Nephron progenitor cell (in vitro differentiated cells): ENCODE results near the gene PITPNC1.

Experiments
- DNase-seq: peaks from one replicate; pipeline ENCODE4 v3.0.0; 2021
- H3K27ac Mint-ChIP-seq: 2 replicates; pipeline ENCODE4 v1.8.0; 2021; ENCODE audit warnings: mild to moderate bottlenecking, moderate library complexity, mixed read lengths
- H3K27me3 Mint-ChIP-seq: 2 replicates; pipeline ENCODE4 v1.8.0; 2021; ENCODE audit warnings: mild to moderate bottlenecking, low read depth, mixed read lengths; ENCODE audit not compliant: poor library complexity
- H3K36me3 Mint-ChIP-seq: 2 replicates; pipeline ENCODE4 v1.8.0; 2021; ENCODE audit warnings: low read depth, mixed read lengths
- H3K4me1 Mint-ChIP-seq: 2 replicates; pipeline ENCODE4 v1.8.0; 2021; ENCODE audit warnings: mixed read lengths
- H3K4me3 Mint-ChIP-seq: 2 replicates; pipeline ENCODE4 v1.8.0; 2021; ENCODE audit warnings: mild to moderate bottlenecking, moderate library complexity, mixed read lengths
- H3K9me3 Mint-ChIP-seq: 2 replicates; pipeline ENCODE4 v1.8.0; 2021; ENCODE audit warnings: mild to moderate bottlenecking, moderate library complexity, mixed read lengths
- TF ChIP-seq, protein P1 (sequence below): fragments of 200-600 bp; sonication (generic); IDR thresholded peaks from 2 replicates; pipeline ENCODE4 v1.5.0; 2021; ENCODE audit warnings: antibody characterized with exemption

Gene PITPNC1

GRCh38 chr17:67366193-67367157 is 10.6 kb upstream of the PITPNC1 start, which contains the start of gene PSMD12:
Gene PSMD12, minus strand, starts transcription at chr17:67366577. Its CDS starts 58 bp downstream, at chr17:67366519.
- H3K4me1 Mint-ChIP-seq = peaks cover 30% of the 10 kb centered on the region
- TF ChIP-seq, protein P1, sequence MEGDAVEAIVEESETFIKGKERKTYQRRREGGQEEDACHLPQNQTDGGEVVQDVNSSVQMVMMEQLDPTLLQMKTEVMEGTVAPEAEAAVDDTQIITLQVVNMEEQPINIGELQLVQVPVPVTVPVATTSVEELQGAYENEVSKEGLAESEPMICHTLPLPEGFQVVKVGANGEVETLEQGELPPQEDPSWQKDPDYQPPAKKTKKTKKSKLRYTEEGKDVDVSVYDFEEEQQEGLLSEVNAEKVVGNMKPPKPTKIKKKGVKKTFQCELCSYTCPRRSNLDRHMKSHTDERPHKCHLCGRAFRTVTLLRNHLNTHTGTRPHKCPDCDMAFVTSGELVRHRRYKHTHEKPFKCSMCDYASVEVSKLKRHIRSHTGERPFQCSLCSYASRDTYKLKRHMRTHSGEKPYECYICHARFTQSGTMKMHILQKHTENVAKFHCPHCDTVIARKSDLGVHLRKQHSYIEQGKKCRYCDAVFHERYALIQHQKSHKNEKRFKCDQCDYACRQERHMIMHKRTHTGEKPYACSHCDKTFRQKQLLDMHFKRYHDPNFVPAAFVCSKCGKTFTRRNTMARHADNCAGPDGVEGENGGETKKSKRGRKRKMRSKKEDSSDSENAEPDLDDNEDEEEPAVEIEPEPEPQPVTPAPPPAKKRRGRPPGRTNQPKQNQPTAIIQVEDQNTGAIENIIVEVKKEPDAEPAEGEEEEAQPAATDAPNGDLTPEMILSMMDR = no peak
- H3K36me3 Mint-ChIP-seq = peaks cover 19% of the 10 kb centered on the region
- H3K9me3 Mint-ChIP-seq = no peaks in the 10 kb centered on the region
- H3K27ac Mint-ChIP-seq = peak within 1 kb of the TSS; percentile 96
- no peaks in the 10 kb centered on the region for H3K27me3 Mint-ChIP-seq
- DNase-seq = peak; percentile 96
- peak within 1 kb of the TSS; percentile 93 for H3K4me3 Mint-ChIP-seq

DNA sequence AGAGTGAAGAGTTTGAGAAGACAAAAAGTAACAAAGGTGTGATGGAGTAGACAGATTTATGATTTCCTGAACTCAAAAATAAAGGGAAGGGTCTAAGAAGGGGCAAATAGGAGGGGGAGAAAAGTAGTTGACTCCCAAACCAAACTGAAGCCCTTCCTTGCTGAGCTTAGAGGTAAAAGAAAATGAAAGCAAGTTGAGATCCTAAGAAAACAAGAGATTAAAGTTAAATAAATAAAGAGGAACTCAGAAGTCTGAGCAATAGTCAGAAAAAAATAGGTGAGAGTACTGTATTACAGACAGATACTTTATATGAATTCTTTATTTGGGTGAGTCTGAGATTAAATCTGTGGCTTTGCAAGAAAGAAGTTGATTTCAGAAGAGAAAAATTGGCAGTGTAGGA is 7.4 kb upstream of the PITPNC1 start:
- H3K27ac Mint-ChIP-seq = no peak overlapping the region
- H3K36me3 Mint-ChIP-seq = no peaks in the 10 kb centered on the region
- H3K4me1 Mint-ChIP-seq = peaks cover 23% of the 10 kb centered on the region
- TF ChIP-seq, protein P1 = no peak
- no peaks in the 10 kb centered on the region for H3K9me3 Mint-ChIP-seq
- no peak for DNase-seq
- H3K27me3 Mint-ChIP-seq = no peaks in the 10 kb centered on the region
- no peak overlapping the region for H3K4me3 Mint-ChIP-seq

DNA sequence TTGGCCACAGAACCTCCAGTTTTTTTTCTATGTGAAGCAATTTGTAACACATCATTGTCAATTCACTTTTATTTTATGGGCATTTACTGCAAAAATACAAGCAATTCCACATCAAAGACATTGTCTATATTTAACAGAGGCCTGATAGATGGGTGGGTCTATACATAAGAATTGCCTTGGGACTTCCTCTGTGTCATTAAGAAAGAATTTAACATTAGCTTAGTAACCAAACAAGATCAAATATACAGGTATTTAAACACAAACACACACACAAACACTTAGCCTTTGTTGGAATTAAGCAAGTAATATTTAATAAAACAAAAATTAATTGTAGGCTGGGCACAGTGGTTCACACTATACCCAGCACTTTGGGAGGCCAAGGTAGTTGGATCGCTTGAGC is 4.3 kb upstream of the PITPNC1 start:
- DNase-seq = no peak
- no peak overlapping the region for H3K4me3 Mint-ChIP-seq
- H3K27me3 Mint-ChIP-seq = no peaks in the 10 kb centered on the region
- peaks cover 26% of the 10 kb centered on the region for H3K4me1 Mint-ChIP-seq
- H3K27ac Mint-ChIP-seq = no peak overlapping the region
- no peaks in the 10 kb centered on the region for H3K36me3 Mint-ChIP-seq
- TF ChIP-seq, protein P1 = no peak
- no peaks in the 10 kb centered on the region for H3K9me3 Mint-ChIP-seq

DNA sequence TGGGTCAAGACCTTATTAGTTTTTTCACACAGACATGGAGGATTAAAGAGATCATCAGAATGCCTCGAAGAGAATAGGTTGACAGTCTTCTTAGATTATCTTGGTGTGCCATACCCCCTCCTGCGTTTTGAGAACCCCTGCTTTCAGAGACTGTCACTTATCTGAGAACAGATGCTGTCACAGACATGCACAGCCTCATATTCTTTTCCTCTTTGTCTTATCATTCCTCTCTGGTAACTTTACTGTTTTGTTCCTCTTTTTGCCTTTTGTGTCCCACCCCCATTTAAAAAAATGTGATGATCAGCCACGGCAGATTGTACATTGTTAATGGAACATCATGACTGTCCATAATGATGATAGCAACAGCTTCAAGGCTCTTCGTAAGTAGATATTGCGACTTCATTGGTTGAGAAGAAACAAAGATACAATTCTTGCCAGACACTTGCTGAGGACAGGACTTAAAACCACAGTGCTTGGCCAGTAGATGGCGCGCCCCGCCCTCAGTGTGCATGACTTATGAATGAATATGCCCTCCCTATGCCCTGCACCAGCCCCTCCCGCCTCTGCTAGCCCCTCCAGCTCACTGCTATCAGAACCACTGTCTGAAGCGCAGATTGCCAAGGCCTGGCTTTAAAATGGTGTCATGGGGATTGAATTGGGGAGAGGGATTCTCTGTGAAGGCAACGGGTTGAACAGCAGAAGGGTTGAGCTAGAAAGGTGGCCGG is 2.6 kb upstream of the PITPNC1 start:
- DNase-seq = peak; percentile 88
- Mint-ChIP-seq H3K4me1 (peaks cover 33% of the 10 kb centered on the region), H3K9me3 (peaks cover 6% of the 10 kb centered on the region), H3K4me3 (peak overlapping the region; percentile 65), H3K36me3 (peaks cover 6% of the 10 kb centered on the region), H3K27me3 (no peaks in the 10 kb centered on the region), H3K27ac (no peak overlapping the region)
- TF ChIP-seq, protein P1 = peak; percentile 81

GRCh38 chr17:67375054-67375427 is 2.0 kb upstream of the PITPNC1 start:
- peaks cover 12% of the 10 kb centered on the region for H3K36me3 Mint-ChIP-seq
- TF ChIP-seq, protein P1 = no peak
- no peak overlapping the region for H3K27ac Mint-ChIP-seq
- H3K9me3 Mint-ChIP-seq = peaks cover 12% of the 10 kb centered on the region
- peaks cover 33% of the 10 kb centered on the region for H3K4me1 Mint-ChIP-seq
- H3K27me3 Mint-ChIP-seq = peaks cover 2% of the 10 kb centered on the region
- DNase-seq = no peak
- peak overlapping the region; percentile 89 for H3K4me3 Mint-ChIP-seq
